RWPE2 (cell line): Measurements from ENCODE around the gene KLHL29.

ENCODE experiments used
- ATAC-seq: fragments of 200-7000 bp; cut with Tn5 transposase; 3 replicates; pipeline ENCODE4 v1.9.1; 2021; ENCODE audit warnings: low read depth
- DNase-seq: peaks from one replicate; pipeline ENCODE4 v3.0.0-alpha.2; 2020; ENCODE audit warnings: low spot score
- H3K27ac ChIP-seq: fragments of 450-650 bp; 2 replicates; pipeline ENCODE4 v1.5.1; 2017; ENCODE audit warnings: mild to moderate bottlenecking; ENCODE audit not compliant: poor library complexity, severe bottlenecking
- H3K27me3 ChIP-seq: fragments of 250-450 bp; sonication (Bioruptor Pico); 2 replicates; pipeline ENCODE4 v1.5.1; 2021; ENCODE audit warnings: mild to moderate bottlenecking, moderate library complexity; ENCODE audit not compliant: insufficient read depth, poor library complexity, severe bottlenecking
- H3K36me3 ChIP-seq: fragments of 250-450 bp; sonication (Bioruptor Pico); 2 replicates; pipeline ENCODE4 v1.5.1; 2020; ENCODE audit warnings: low read depth, mild to moderate bottlenecking, moderate library complexity
- H3K4me1 ChIP-seq: fragments of 250-450 bp; sonication (Bioruptor Pico); 2 replicates; pipeline ENCODE4 v1.5.1; 2021; ENCODE audit warnings: mild to moderate bottlenecking, moderate library complexity; ENCODE audit not compliant: insufficient read depth, poor library complexity, severe bottlenecking
- H3K4me3 ChIP-seq: fragments of 250-450 bp; sonication (Bioruptor Pico); 2 replicates; pipeline ENCODE4 v1.5.1; 2021; ENCODE audit warnings: mild to moderate bottlenecking, moderate library complexity; ENCODE audit not compliant: severe bottlenecking
- H3K9me3 ChIP-seq: fragments of 250-450 bp; sonication (Bioruptor Pico); 2 replicates; pipeline ENCODE4 v1.5.1; 2021; ENCODE audit warnings: mild to moderate bottlenecking, moderate library complexity; ENCODE audit not compliant: severe bottlenecking
- TF ChIP-seq, protein P1 (sequence below): fragments of 450-650 bp; IDR thresholded peaks from one replicate; pipeline ENCODE4 v1.5.1; 2017; ENCODE audit warnings: mild to moderate bottlenecking, moderate library complexity; ENCODE audit not compliant: poor library complexity, severe bottlenecking

The KLHL29 gene

DNA sequence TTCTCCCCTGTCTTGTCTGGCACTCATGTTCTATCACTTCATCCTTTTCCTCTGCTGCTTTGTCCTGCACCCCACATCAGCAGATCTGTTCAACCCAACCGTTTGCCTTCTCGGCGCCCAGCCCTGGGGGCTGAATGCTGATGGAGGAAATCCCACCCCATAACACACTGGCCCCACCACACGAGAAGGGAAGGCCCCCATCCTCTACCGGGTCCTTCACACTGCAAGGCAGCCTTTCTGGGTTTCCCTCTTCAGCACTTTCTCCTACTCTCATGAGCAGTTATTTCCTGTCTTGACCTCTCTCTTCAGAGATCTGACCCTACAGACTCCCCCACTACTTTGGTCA, 314.6 kb downstream of the KLHL29 start:
- no peaks in the 10 kb centered on the region for H3K4me1 ChIP-seq
- no peak overlapping the region for H3K4me3 ChIP-seq
- no peak overlapping the region for H3K27ac ChIP-seq
- no peaks in the 10 kb centered on the region for H3K9me3 ChIP-seq
- H3K27me3 ChIP-seq = no peaks in the 10 kb centered on the region
- DNase-seq (no peak), ATAC-seq (no peak)
- no peaks in the 10 kb centered on the region for H3K36me3 ChIP-seq
- TF ChIP-seq, protein P1, sequence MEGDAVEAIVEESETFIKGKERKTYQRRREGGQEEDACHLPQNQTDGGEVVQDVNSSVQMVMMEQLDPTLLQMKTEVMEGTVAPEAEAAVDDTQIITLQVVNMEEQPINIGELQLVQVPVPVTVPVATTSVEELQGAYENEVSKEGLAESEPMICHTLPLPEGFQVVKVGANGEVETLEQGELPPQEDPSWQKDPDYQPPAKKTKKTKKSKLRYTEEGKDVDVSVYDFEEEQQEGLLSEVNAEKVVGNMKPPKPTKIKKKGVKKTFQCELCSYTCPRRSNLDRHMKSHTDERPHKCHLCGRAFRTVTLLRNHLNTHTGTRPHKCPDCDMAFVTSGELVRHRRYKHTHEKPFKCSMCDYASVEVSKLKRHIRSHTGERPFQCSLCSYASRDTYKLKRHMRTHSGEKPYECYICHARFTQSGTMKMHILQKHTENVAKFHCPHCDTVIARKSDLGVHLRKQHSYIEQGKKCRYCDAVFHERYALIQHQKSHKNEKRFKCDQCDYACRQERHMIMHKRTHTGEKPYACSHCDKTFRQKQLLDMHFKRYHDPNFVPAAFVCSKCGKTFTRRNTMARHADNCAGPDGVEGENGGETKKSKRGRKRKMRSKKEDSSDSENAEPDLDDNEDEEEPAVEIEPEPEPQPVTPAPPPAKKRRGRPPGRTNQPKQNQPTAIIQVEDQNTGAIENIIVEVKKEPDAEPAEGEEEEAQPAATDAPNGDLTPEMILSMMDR = no peak

DNA sequence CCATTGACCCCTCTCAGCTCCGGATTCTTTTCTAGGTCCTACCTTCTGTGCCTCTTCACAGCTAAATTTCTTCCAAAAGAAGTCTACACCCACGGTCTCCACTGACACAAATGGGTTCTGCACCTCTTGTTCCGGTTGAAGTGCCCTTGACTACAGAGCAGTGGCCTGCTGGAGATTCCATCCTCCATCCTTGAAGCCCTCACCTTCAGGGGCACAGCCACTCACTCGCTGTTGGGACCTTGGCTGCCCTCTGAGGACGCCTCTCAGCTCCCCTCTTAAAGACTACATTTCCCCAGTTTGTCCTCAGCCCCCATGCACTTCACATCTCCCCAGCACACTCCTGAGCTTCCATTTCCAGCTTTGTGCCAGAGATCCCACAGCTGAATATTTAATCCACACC, 315.6 kb downstream of the KLHL29 start:
- TF ChIP-seq, protein P1 = no peak
- ATAC-seq (no peak), DNase-seq (no peak)
- Histone ChIP-seq H3K36me3 (no peaks in the 10 kb centered on the region), H3K4me1 (no peaks in the 10 kb centered on the region), H3K27me3 (no peaks in the 10 kb centered on the region), H3K4me3 (no peak overlapping the region), H3K27ac (no peak overlapping the region), H3K9me3 (no peaks in the 10 kb centered on the region)

DNA sequence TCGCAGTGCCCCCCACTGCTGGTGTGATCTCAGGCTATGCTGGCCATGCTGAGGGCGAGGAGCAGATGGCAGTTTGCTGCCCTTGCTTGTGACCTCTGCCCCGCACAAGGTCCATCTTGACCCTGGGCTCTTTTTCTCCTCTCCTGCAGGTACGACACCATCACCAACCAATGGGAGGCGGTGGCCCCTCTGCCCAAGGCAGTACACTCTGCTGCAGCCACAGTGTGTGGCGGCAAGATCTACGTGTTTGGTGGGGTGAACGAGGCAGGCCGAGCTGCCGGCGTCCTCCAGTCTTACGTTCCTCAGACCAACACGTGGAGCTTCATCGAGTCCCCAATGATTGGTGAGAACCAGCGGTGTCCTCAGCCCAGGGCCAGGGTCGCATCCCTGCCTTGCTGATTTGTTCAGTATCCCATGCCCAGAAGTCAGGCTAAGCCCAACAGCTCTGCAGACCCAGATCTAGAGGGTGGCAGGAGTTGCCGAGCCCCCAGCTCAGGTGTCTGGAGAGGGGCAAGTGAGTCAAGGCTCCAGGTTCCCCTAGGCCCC, 318.1 kb downstream of the KLHL29 start:
- no peaks in the 10 kb centered on the region for H3K36me3 ChIP-seq
- no peaks in the 10 kb centered on the region for H3K27me3 ChIP-seq
- no peaks in the 10 kb centered on the region for H3K4me1 ChIP-seq
- no peak overlapping the region for H3K27ac ChIP-seq
- no peaks in the 10 kb centered on the region for H3K9me3 ChIP-seq
- DNase-seq = peak; percentile 33
- no peak for ATAC-seq
- TF ChIP-seq, protein P1 = no peak
- H3K4me3 ChIP-seq = no peak overlapping the region

DNA sequence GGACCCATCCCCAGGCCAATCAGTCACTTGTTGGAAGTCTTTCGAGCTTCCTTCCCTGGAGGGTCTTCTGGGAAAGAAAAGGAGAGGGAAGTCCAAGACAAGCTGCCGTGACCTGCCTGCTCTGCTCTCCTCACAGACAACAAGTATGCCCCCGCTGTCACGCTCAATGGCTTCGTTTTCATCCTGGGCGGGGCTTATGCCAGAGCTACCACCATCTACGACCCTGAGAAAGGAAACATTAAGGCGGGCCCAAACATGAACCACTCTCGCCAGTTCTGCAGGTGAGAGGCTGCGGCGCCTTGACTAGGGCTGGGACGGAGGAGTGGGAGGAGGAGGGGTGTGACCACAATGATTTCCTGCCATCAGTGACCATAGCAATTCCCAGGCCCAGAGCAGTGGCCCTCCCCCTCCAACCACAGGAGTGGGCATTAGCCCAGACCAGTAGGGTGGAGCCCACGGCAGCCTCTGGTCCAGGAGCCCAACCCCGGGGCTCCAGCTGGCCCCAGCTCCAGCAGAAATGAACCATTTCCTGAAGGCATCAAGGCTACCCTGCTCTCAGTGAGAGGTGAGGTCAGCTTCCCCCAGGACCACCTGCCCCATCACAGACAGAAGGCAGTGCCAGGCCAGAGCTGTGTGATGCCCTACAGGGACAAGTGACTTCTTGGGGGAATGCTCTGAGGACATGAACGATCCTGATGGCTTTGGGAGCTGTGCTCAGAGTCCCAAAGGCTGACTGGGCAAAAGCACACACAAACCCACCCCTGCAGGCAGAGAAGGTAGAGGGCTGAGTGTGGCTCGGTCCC, 318.8 kb downstream of the KLHL29 start:
- Histone ChIP-seq H3K36me3 (no peaks in the 10 kb centered on the region), H3K4me1 (no peaks in the 10 kb centered on the region), H3K27me3 (no peaks in the 10 kb centered on the region), H3K27ac (no peak overlapping the region), H3K9me3 (no peaks in the 10 kb centered on the region), H3K4me3 (no peak overlapping the region)
- TF ChIP-seq, protein P1 = no peak
- DNase-seq (peak; percentile 33), ATAC-seq (no peak)
